ENCODE results near the gene URB1.
"Not testable (repeated sequence)": the region's sequence is repeated elsewhere in the genome, so short reads cannot be mapped to it uniquely, and the experiment has no call there.

The URB1 gene

GRCh38 chr21:32370998-32371766 is 21.6 kb downstream of the URB1 start:
- DNase-seq (ENCODE audit: low read depth), result no peak

GRCh38 chr21:32368961-32369360 is 23.9 kb downstream of the URB1 start:
- not testable (repeated sequence) for DNase-seq (ENCODE audit: low read depth)

GRCh38 chr21:32368386-32368785 is 24.4 kb downstream of the URB1 start:
- DNase-seq (ENCODE audit: low read depth), result no peak

DNA sequence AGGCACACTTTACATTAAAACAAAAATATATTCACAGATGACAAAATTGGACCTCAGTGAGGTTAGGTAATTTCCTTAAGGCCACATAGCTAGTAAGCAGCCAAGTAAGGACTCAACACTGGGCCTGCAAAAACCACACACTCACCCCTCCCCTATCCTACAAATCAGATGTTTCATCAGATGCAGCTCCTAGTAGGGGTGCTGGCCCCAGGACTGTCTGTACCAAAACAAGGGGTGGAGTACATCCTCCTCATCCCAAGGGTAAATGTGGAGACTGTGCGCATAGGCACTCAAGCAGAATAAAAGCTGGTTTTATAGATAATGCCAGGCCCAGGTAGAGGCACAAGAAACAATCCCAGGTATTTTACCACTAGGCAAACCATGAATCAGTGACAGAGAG is 25.7 kb downstream of the URB1 start:
- DNase-seq (ENCODE audit: low read depth), result no peak

- no peak for DNase-seq (ENCODE audit: low read depth)
Measured at GRCh38 chr21:32366191-32366590, 26.6 kb downstream of the URB1 start.

- no peak for DNase-seq (ENCODE audit: low read depth)
Measured at GRCh38 chr21:32364796-32365195, 28.0 kb downstream of the URB1 start.

DNA sequence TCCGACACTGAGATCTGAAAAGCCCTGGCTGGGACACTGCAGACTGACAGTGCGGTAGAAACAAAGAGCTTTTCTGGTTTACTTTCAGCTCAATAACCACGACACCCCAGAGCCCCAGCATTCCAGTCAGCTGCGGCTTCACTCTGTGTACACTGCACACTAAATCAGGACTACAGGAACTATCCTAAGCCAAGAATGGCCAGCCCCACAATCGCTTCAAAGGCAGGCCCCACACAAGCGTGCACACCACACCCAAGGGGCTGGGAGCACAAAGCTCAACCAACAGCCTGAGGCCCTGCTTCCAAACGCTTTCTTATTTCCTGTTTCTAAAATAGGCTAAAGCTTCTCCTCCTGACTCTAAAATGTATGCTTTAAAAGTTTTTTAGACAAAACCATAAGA is 28.4 kb downstream of the URB1 start:
- DNase-seq (ENCODE audit: low read depth), result no peak

DNA sequence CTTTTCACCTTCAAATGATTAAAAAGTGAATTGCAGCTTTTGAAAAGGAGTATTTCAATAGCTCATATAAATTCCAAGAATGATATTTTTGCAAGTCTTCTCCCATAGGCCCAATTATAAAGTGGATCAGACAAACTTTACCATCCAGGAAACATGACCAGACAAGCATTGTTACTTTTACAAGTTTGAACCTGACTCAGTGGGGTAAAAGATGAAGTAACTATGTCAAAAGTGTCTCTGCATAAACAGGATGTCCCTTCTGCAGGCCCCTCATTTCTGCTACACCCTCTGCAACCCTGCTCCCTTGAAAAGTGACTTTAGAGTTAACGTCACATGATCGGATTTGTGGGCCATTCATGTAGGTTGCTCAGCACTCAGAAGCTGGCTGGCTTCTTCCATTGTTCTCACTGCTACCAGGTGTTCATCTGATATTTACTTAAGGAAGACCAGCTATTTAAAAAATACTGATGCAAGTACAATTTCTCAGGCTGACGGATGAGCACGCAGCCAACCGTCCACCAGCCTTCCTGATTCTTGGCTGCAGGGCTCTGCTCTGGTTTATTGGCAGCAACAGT is 32.3 kb downstream of the URB1 start:
- no peak for DNase-seq (ENCODE audit: low read depth)

- DNase-seq (ENCODE audit: low read depth), result no peak
Measured at GRCh38 chr21:32359719-32360260, 33.0 kb downstream of the URB1 start.

GRCh38 chr21:32356874-32357395 is 35.9 kb downstream of the URB1 start:
- DNase-seq (ENCODE audit: low read depth), result no peak

DNA sequence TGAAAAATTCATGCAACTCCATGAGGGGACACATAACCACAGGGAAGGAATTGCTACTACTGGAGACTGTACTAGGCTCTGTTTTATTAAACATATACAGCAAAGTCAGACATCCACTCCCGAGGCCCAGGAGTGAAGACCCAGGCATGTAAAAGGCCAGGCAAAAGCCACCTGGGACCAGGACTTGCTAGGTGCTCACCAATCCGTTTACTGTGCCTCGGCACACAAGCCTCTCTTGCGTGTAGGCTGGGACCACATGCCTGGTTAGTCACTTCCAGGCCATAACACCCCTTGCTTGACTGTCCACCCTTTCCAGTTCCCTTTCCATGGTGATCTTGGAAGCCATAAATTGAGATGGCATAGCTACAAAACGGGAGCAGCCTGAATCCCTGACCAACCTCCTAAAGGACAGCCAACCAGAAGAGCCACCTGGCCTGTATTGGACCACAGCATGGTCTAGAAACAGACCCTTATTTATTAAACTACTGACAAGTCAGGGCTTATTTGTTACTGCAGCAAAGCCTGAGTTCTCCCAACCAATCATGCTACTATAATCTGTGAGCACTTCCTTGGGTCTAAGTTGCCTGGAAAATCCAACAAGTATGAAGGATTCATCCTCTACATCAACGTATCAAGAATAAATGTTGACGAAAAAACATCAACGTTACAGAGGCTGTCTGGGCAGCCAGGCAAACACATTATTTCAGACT is 39.7 kb downstream of the URB1 start:
- no peak for DNase-seq (ENCODE audit: low read depth)

GRCh38 chr21:32352526-32352925 is 40.3 kb downstream of the URB1 start:
- DNase-seq (ENCODE audit: low read depth), result no peak

GRCh38 chr21:32351428-32351827 is 41.4 kb downstream of the URB1 start:
- DNase-seq (ENCODE audit: low read depth), result no peak

GRCh38 chr21:32350981-32351380 is 41.8 kb downstream of the URB1 start:
- DNase-seq (ENCODE audit: low read depth), result no peak

DNA sequence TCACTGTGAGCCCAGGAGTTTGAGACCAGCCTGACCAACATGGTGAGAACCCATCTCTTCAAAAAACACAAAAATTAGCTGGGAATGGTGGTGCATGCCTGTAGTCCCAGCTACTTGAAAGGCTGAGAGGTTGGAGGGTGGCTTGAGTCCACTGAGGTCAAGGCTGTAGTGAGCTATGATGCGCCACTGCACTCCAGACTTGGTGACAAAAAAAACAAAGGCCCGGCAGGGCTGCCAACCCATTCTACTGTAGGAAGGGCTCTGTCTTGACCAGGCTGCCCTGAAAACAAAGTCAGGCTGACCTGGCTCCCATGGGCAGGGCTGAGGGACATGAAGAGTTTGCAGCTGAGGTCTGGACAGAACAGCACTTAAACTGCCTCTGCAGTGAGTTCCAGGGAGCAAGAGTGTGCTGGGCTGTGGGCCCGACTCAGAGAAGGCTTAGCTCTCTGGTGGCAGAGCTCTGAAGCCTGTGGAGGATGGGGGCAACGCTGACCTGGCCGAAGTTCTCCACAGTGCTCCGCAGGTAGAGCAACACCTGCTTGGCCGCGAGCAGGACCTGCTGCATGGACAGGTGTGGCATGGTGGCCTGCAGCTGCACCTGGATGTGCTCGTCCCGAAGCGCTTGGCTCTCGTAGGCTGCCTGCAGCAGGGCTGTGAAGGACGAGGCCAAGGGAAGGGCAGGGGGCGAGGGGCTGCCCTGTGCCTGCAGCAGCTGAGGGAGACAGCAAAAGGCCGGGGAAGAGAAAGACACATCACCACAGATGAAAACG is 42.4 kb downstream of the URB1 start:
- no peak for DNase-seq (ENCODE audit: low read depth)

DNA sequence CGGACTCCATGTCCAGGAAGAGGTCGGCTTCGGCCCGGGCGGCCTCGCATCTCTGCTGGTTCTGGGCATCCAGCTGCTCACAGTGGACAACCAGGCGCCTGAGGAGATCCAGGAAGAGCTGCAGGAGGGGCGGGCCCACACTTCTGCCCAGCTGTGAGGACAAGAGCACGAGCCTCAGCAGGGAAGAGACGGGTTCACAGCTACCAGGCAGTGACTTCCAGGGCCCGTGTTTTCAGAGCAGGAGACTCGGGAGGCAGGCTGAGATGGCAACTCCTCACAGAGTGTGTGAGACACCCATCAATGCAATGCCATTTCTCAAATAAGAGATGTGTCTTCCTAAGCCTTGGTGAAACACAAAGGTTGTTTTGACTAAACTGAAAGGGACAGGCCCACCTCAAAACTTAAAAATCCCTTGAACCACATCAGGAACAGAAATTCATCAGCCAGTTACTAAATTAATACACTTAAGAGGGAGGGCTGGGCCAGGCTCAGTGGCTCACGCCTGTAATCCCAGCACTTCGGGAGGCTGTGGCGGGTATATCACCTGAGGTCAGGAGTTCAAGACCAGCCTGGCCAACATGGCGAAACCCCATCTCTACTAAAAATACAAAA is 43.4 kb downstream of the URB1 start:
- DNase-seq (ENCODE audit: low read depth), result no peak

- DNase-seq (ENCODE audit: low read depth), result no peak
Measured at GRCh38 chr21:32348604-32349332, 44.0 kb downstream of the URB1 start.

DNA sequence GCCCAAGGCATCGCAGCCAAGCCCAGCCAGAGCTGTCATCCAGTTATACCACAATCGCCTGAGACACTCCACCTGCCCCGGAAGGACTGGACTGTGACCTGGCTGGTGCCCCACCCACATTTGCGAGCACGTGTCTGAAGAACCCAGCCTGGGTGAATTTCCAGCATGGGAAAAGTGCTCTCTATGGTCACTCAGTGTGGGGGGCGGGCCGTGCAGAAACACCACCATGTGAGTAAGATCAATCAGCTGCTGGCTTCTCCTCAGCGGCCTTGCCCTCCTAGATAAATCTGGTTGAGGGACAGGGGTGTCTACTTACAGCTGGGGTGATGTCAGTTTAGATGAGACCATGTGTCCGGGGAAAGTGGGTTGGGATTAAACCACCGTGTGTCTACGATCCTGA is 44.8 kb downstream of the URB1 start:
- no peak for DNase-seq (ENCODE audit: low read depth)

GRCh38 chr21:32347351-32347750 is 45.5 kb downstream of the URB1 start:
- DNase-seq (ENCODE audit: low read depth), result no peak

DNA sequence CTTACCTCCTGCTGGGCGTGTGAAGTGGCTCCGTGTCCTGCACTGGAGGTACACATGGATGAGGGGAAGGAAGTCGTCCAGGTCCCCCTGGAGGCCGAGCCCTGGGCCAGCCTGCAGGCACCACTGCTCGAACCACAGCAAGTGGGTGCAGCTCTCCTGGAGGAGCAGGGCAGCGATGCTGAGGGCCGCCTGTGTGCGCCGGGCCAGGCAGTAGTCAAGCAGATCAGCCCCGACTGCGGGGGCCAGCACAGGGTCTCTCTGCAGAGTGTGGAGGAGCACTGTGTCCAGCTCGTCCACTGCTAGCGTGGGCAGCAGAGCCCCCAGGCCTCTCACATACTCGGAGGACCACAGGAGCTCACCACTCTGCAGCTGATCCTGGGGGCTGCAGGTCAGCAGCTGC is 45.9 kb downstream of the URB1 start:
- no peak for DNase-seq (ENCODE audit: low read depth)
